ENCODE data around the gene ZNF775.

ZNF775 gene

DNA sequence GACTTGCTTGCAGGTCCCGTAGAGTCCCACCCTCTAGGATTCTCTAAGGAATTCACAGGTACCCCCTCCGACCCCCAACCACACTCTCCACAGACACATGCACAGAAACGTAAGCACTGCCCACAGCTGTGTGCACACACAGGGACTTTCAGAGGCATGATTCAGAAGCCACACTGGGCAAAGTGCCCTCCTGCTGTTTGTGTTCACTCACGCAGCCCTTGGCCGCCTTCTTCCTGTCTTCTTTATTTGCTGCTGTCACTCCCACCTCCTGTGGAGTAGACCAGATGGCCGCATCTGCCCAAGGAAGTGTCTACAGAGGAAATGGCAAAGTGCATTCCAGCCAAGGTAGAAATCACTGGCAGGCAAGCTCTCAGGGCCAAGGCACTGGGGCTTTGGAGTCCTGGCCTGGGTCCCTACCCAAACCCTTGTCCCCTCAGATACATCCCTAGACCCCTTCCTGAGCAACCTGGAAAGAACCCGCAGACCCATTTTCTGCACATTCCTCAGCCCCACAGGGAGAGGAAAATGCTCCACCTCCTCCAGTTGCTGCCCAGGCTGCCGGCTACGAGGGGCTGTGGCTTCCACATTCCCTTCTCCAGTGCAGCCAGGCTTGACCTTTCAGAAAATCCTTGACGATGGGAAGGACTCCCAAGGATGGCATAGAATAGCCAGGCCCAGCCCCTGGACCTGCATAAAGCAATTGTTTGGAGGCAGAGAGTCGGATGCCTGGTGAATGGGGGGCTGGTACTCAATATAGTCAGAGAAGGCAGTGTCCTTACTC is 49.7 kb downstream of the ZNF775 start:
- Histone ChIP-seq H3K4me1 (ENCODE audit: control insufficient read depth, low read length) (no peaks in the 10 kb centered on the region), H3K4me2 (ENCODE audit: low read length) (no peak overlapping the region), H3K27me3 (ENCODE audit: control insufficient read depth, low read length) (peaks cover 49% of the 10 kb centered on the region), H3K9me2 (replicated peaks; ENCODE audit: control insufficient read depth, low read length) (no peaks in the 10 kb centered on the region), H3K9me3 (ENCODE audit: control insufficient read depth, insufficient read depth, low read length) (no peaks in the 10 kb centered on the region), H3K36me3 (ENCODE audit: control insufficient read depth, low read length) (no peaks in the 10 kb centered on the region), H4K20me1 (ENCODE audit: control insufficient read depth, insufficient read depth, low read depth, low read length) (no peaks in the 10 kb centered on the region), H3K4me3 (ENCODE audit: low read length) (no peak overlapping the region), H3K27ac (ENCODE audit: low read depth, low read length) (no peak overlapping the region), H3F3A (ENCODE audit: control insufficient read depth, insufficient read depth) (no peaks in the 10 kb centered on the region), H3K79me2 (ENCODE audit: control insufficient read depth, low read length) (no peaks in the 10 kb centered on the region)
- TF ChIP-seq EZH2phosphoT487 (IDR thresholded peaks at IDR 0.05; ENCODE audit: borderline replicate concordance, low read length) = no peak
- TF ChIP-seq, protein P1, sequence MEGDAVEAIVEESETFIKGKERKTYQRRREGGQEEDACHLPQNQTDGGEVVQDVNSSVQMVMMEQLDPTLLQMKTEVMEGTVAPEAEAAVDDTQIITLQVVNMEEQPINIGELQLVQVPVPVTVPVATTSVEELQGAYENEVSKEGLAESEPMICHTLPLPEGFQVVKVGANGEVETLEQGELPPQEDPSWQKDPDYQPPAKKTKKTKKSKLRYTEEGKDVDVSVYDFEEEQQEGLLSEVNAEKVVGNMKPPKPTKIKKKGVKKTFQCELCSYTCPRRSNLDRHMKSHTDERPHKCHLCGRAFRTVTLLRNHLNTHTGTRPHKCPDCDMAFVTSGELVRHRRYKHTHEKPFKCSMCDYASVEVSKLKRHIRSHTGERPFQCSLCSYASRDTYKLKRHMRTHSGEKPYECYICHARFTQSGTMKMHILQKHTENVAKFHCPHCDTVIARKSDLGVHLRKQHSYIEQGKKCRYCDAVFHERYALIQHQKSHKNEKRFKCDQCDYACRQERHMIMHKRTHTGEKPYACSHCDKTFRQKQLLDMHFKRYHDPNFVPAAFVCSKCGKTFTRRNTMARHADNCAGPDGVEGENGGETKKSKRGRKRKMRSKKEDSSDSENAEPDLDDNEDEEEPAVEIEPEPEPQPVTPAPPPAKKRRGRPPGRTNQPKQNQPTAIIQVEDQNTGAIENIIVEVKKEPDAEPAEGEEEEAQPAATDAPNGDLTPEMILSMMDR (IDR thresholded peaks at IDR 0.05; ENCODE audit: low read depth, low read length, poor library complexity, severe bottlenecking) = no peak

DNA sequence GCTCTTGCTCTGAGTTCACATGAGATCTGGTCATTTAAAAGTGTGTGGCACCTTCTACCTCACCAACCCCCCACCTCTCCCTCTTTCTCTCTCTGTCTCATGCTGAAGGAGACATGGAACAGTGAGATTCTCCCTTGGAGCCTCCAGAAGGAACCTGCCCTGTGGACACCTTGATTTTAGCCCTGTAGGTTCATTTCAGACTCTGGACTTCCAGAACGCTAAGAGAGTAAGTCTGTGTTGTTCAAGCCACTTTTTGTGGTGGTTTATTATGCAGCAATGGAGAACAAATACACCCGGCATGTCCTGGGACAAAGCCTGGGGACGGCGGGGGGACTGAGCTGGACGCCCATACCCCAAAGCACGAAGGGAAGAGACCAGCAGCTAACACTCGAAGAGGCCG is 50.6 kb downstream of the ZNF775 start:
- Histone ChIP-seq H3K27ac (ENCODE audit: low read depth, low read length) (no peak overlapping the region), H3K4me3 (ENCODE audit: low read length) (no peak overlapping the region), H3K9me2 (replicated peaks; ENCODE audit: control insufficient read depth, low read length) (no peaks in the 10 kb centered on the region), H3F3A (ENCODE audit: control insufficient read depth, insufficient read depth) (no peaks in the 10 kb centered on the region), H3K4me2 (ENCODE audit: low read length) (no peak overlapping the region), H4K20me1 (ENCODE audit: control insufficient read depth, insufficient read depth, low read depth, low read length) (no peaks in the 10 kb centered on the region), H3K27me3 (ENCODE audit: control insufficient read depth, low read length) (peaks cover 54% of the 10 kb centered on the region), H3K9me3 (ENCODE audit: control insufficient read depth, insufficient read depth, low read length) (no peaks in the 10 kb centered on the region), H3K79me2 (ENCODE audit: control insufficient read depth, low read length) (no peaks in the 10 kb centered on the region), H3K36me3 (ENCODE audit: control insufficient read depth, low read length) (no peaks in the 10 kb centered on the region), H3K4me1 (ENCODE audit: control insufficient read depth, low read length) (no peaks in the 10 kb centered on the region)
- TF ChIP-seq, protein P1 (IDR thresholded peaks at IDR 0.05; ENCODE audit: low read depth, low read length, poor library complexity, severe bottlenecking) = no peak

DNA sequence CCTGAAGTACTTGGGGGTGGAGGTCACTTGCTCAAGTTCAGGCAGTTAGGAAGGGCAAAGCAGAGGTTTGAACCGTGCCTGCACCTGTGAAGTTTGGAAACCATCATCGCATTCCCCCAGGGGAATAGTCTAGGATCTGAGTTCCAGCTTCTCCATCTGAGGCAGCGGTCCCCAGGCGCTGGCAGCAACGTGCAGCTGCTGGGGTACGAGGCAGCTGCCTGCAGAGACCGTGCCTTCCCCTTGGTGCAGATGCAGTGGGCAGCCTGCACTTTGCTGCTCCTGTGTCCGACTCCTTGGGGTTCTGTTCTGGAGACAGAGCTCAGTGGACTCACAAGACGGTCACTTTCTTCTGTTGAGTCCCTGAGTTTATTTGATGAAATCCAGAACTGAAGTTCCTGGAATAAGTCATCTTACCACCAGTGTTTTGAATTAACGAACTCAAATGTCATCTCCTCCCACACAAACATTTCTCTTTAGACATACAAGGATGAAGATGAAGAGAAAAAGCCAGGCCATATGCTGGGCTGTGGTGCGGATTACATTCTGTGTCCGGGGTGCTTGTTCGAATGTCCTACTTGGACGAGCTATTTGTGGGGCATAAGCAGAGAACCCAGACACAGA is 51.4 kb downstream of the ZNF775 start:
- Histone ChIP-seq H3F3A (ENCODE audit: control insufficient read depth, insufficient read depth) (no peaks in the 10 kb centered on the region), H3K4me1 (ENCODE audit: control insufficient read depth, low read length) (peaks cover 7% of the 10 kb centered on the region), H3K27ac (ENCODE audit: low read depth, low read length) (no peak overlapping the region), H4K20me1 (ENCODE audit: control insufficient read depth, insufficient read depth, low read depth, low read length) (no peaks in the 10 kb centered on the region), H3K4me2 (ENCODE audit: low read length) (no peak overlapping the region), H3K79me2 (ENCODE audit: control insufficient read depth, low read length) (no peaks in the 10 kb centered on the region), H3K4me3 (ENCODE audit: low read length) (no peak overlapping the region), H3K36me3 (ENCODE audit: control insufficient read depth, low read length) (no peaks in the 10 kb centered on the region), H3K27me3 (ENCODE audit: control insufficient read depth, low read length) (peaks cover 54% of the 10 kb centered on the region), H3K9me3 (ENCODE audit: control insufficient read depth, insufficient read depth, low read length) (no peaks in the 10 kb centered on the region), H3K9me2 (replicated peaks; ENCODE audit: control insufficient read depth, low read length) (no peaks in the 10 kb centered on the region)
- TF ChIP-seq, protein P1 (IDR thresholded peaks at IDR 0.05; ENCODE audit: low read depth, low read length, poor library complexity, severe bottlenecking) = no peak
- TF ChIP-seq EZH2phosphoT487 (IDR thresholded peaks at IDR 0.05; ENCODE audit: borderline replicate concordance, low read length) = no peak

Measured in DOHH2 (cell line).